Measurements from ENCODE around the gene TALDO1. TPM values are rescaled to one million over a fixed set of nuclear protein-coding genes. Genes with fewer than 3 reads are reported as not detected.
A peak's percentile ranks its signal among the peaks of the same experiment; 100 is the strongest.

The TALDO1 gene
- total RNA-seq, 2 donors from 2014 or later = 152 to 155 TPM

- Mint-ChIP-seq H3K4me3 (peak overlapping the region in 1 of 2 donors; percentile 20), H3K9me3 (no peaks in the 10 kb centered on the region), H3K36me3 (ENCODE audit: insufficient read depth in 2 of 2) (peaks cover 0 to 1% of the 10 kb centered on the region in 2 donors), H3K27ac (no peak overlapping the region), H3K27me3 (ENCODE audit: low read depth) (no peaks in the 10 kb centered on the region), H3K4me1 (ENCODE audit: low read depth) (peaks cover 17% of the 10 kb centered on the region)
- ATAC-seq (replicated peaks in 1 of 2) (no peak), DNase-seq (no peak)
Observed at GRCh38 chr11:794013-794765, 46.9 kb downstream of the TALDO1 start.

- Mint-ChIP-seq H3K9me3 (no peaks in the 10 kb centered on the region), H3K4me1 (ENCODE audit: low read depth) (peaks cover 17% of the 10 kb centered on the region), H3K27ac (peak overlapping the region; percentile 79), H3K27me3 (ENCODE audit: low read depth) (no peaks in the 10 kb centered on the region), H3K4me3 (peak overlapping the region; percentile 78 to 97), H3K36me3 (ENCODE audit: insufficient read depth in 2 of 2) (peaks cover 0 to 1% of the 10 kb centered on the region in 2 donors)
- ATAC-seq (replicated peaks in 1 of 2) (no peak), DNase-seq (no peak)
Observed at GRCh38 chr11:794766-795633, 47.7 kb downstream of the TALDO1 start.

GRCh38 chr11:795634-796564, 48.6 kb downstream of the TALDO1 start:
- Mint-ChIP-seq H3K36me3 (ENCODE audit: insufficient read depth in 2 of 2) (peaks cover 0 to 1% of the 10 kb centered on the region in 2 donors), H3K9me3 (no peaks in the 10 kb centered on the region), H3K4me3 (peak overlapping the region; percentile 78 to 97), H3K27ac (peak overlapping the region; percentile 79), H3K4me1 (ENCODE audit: low read depth) (peaks cover 17% of the 10 kb centered on the region), H3K27me3 (ENCODE audit: low read depth) (no peaks in the 10 kb centered on the region)
- DNase-seq (peak; percentile 85 to 93), ATAC-seq (replicated peaks in 1 of 2) (peak; percentile 80 to 84)

GRCh38 chr11:796565-797295, 49.5 kb downstream of the TALDO1 start:
- no peak for ATAC-seq (replicated peaks in 1 of 2)
- peak overlapping the region; percentile 78 to 97 for H3K4me3 Mint-ChIP-seq
- peaks cover 17% of the 10 kb centered on the region for H3K4me1 Mint-ChIP-seq (ENCODE audit: low read depth)
- no peaks in the 10 kb centered on the region for H3K9me3 Mint-ChIP-seq
- H3K27ac Mint-ChIP-seq = peak overlapping the region; percentile 78
- no peaks in the 10 kb centered on the region for H3K27me3 Mint-ChIP-seq (ENCODE audit: low read depth)
- no peak for DNase-seq
- peaks cover 0 to 2% of the 10 kb centered on the region in 2 donors for H3K36me3 Mint-ChIP-seq (ENCODE audit: insufficient read depth in 2 of 2)

- H3K27ac Mint-ChIP-seq = peak overlapping the region; percentile 78
- peak overlapping the region; percentile 78 to 97 for H3K4me3 Mint-ChIP-seq
- no peaks in the 10 kb centered on the region for H3K27me3 Mint-ChIP-seq (ENCODE audit: low read depth)
- ATAC-seq (replicated peaks in 1 of 2) = peak; percentile 50 to 52
- no peaks in the 10 kb centered on the region for H3K9me3 Mint-ChIP-seq
- H3K36me3 Mint-ChIP-seq (ENCODE audit: insufficient read depth in 2 of 2) = peaks cover 0 to 2% of the 10 kb centered on the region in 2 donors
- peak; percentile 78 to 83 for DNase-seq
- H3K4me1 Mint-ChIP-seq (ENCODE audit: low read depth) = peaks cover 17% of the 10 kb centered on the region
Observed at GRCh38 chr11:797296-798092, 50.2 kb downstream of the TALDO1 start.

- H3K4me1 Mint-ChIP-seq (ENCODE audit: low read depth) = peaks cover 17% of the 10 kb centered on the region
- no peaks in the 10 kb centered on the region for H3K27me3 Mint-ChIP-seq (ENCODE audit: low read depth)
- peak within 1 kb of the TSS; percentile 78 to 97 for H3K4me3 Mint-ChIP-seq
- DNase-seq = peak; percentile 90 to 93
- peak; percentile 60 to 61 for ATAC-seq (replicated peaks in 1 of 2)
- H3K36me3 Mint-ChIP-seq (ENCODE audit: insufficient read depth in 2 of 2) = peaks cover 0 to 2% of the 10 kb centered on the region in 2 donors
- H3K27ac Mint-ChIP-seq = peak within 1 kb of the TSS; percentile 78
- no peaks in the 10 kb centered on the region for H3K9me3 Mint-ChIP-seq
Observed at GRCh38 chr11:798093-798713, 50.9 kb downstream of the TALDO1 start, which contains the start of gene SLC25A22. TSS of gene SLC25A22 (minus strand) at chr11:798281. CDS start at chr11:795006, 3,275 bp downstream.

- no peaks in the 10 kb centered on the region for H3K9me3 Mint-ChIP-seq
- DNase-seq (no peak), ATAC-seq (replicated peaks in 1 of 2) (no peak)
- H3K36me3 Mint-ChIP-seq (ENCODE audit: insufficient read depth in 2 of 2) = peaks cover 0 to 2% of the 10 kb centered on the region in 2 donors
- H3K4me3 Mint-ChIP-seq = no peak overlapping the region
- no peak overlapping the region for H3K27ac Mint-ChIP-seq
- H3K27me3 Mint-ChIP-seq (ENCODE audit: low read depth) = no peaks in the 10 kb centered on the region
- peaks cover 17% of the 10 kb centered on the region for H3K4me1 Mint-ChIP-seq (ENCODE audit: low read depth)
Observed at GRCh38 chr11:799641-800316, 52.5 kb downstream of the TALDO1 start.

- Mint-ChIP-seq H3K4me3 (no peak overlapping the region), H3K27ac (no peak overlapping the region), H3K4me1 (ENCODE audit: low read depth) (peaks cover 17% of the 10 kb centered on the region), H3K27me3 (ENCODE audit: low read depth) (no peaks in the 10 kb centered on the region), H3K9me3 (no peaks in the 10 kb centered on the region), H3K36me3 (ENCODE audit: insufficient read depth in 2 of 2) (peaks cover 0 to 2% of the 10 kb centered on the region in 2 donors)
- DNase-seq = no peak
- no peak for ATAC-seq (replicated peaks in 1 of 2)
Observed at GRCh38 chr11:800473-800872, 53.2 kb downstream of the TALDO1 start.

- peak overlapping the region in 1 of 2 donors; percentile 29 for H3K4me3 Mint-ChIP-seq
- ATAC-seq (replicated peaks in 1 of 2) (no peak), DNase-seq (no peak)
- H3K27me3 Mint-ChIP-seq (ENCODE audit: low read depth) = no peaks in the 10 kb centered on the region
- peaks cover 0 to 2% of the 10 kb centered on the region in 2 donors for H3K36me3 Mint-ChIP-seq (ENCODE audit: insufficient read depth in 2 of 2)
- H3K9me3 Mint-ChIP-seq = no peaks in the 10 kb centered on the region
- H3K4me1 Mint-ChIP-seq (ENCODE audit: low read depth) = peaks cover 12% of the 10 kb centered on the region
- H3K27ac Mint-ChIP-seq = no peak overlapping the region
Observed at GRCh38 chr11:801097-801780, 54.0 kb downstream of the TALDO1 start.

- Mint-ChIP-seq H3K27me3 (ENCODE audit: low read depth) (no peaks in the 10 kb centered on the region), H3K27ac (no peak overlapping the region), H3K4me3 (no peak overlapping the region), H3K9me3 (no peaks in the 10 kb centered on the region), H3K4me1 (ENCODE audit: low read depth) (peaks cover 3% of the 10 kb centered on the region), H3K36me3 (ENCODE audit: insufficient read depth in 2 of 2) (peaks cover 0 to 2% of the 10 kb centered on the region in 2 donors)
- DNase-seq = no peak
- ATAC-seq (replicated peaks in 1 of 2) = no peak
Observed at GRCh38 chr11:802018-802617, 54.9 kb downstream of the TALDO1 start.

Data from activated T-cell treated with anti-CD3 and anti-CD28 coated beads, Interleukin-2, amount 50 U/mL, for 72 hours (primary cell).